Natural killer cell (primary cell): ENCODE measurements around the gene CEP250. TPM values are rescaled to one million over a fixed set of nuclear protein-coding genes. Genes with fewer than 3 reads are reported as not detected.
"Not testable (repeated sequence)": the region's sequence is repeated elsewhere in the genome, so short reads cannot be mapped to it uniquely, and the experiment has no call there.

Experiments used
- ATAC-seq, 3 donors: fragments of 150-1000 bp in 2 of 3; fragments of 200-7000 bp in 1 of 3; cut with Tn5 transposase; 1 replicate in 1 of 3; 2 replicates in 2 of 3; pipeline ENCODE4 v1.10.0; 2021; ENCODE audit warnings: mild to moderate bottlenecking in 2 of 3, moderate library complexity in 2 of 3
- DNase-seq, 2 donors: peaks; one replicate each; pipeline versions ENCODE4 v3.0.0 to v3.0.0-alpha.2; 2013 to 2021; ENCODE audit warnings: mixed read lengths in 1 of 2
- H3K27ac ChIP-seq: one replicate; pipeline ENCODE4 v1.5.1; 2013; ENCODE audit warnings: mild to moderate bottlenecking, low read length
- H3K27me3 ChIP-seq: one replicate; pipeline ENCODE4 v1.6.1; 2013; ENCODE audit warnings: low read length; ENCODE audit not compliant: control insufficient read depth, insufficient read depth
- H3K36me3 ChIP-seq: one replicate; pipeline ENCODE4 v1.6.1; 2013; ENCODE audit warnings: low read length; ENCODE audit not compliant: control insufficient read depth, insufficient read depth
- H3K4me1 ChIP-seq: one replicate; pipeline ENCODE4 v1.6.1; 2013; ENCODE audit warnings: low read length; ENCODE audit not compliant: control insufficient read depth, insufficient read depth
- H3K4me3 ChIP-seq: one replicate; pipeline ENCODE4 v1.5.1; 2013; ENCODE audit warnings: low read length
- H3K9me3 ChIP-seq: one replicate; pipeline ENCODE4 v1.6.1; 2013; ENCODE audit warnings: low read length; ENCODE audit not compliant: control insufficient read depth, insufficient read depth
- H3K27ac Mint-ChIP-seq, 2 donors: one replicate each; pipeline ENCODE4 v1.8.0; 2022; ENCODE audit warnings: mild to moderate bottlenecking in 2 of 2, mixed read lengths in 2 of 2, moderate library complexity in 1 of 2
- H3K27me3 Mint-ChIP-seq, 2 donors: one replicate each; pipeline ENCODE4 v1.8.0; 2022; ENCODE audit warnings: low read depth in 2 of 2, mixed read lengths in 2 of 2
- H3K36me3 Mint-ChIP-seq: one replicate; pipeline ENCODE4 v1.8.0; 2022; ENCODE audit warnings: mixed read lengths
- H3K4me1 Mint-ChIP-seq, 2 donors: one replicate each; pipeline ENCODE4 v1.8.0; 2022; ENCODE audit warnings: mixed read lengths in 2 of 2
- H3K4me3 Mint-ChIP-seq: one replicate; pipeline ENCODE4 v1.8.0; 2022; ENCODE audit warnings: mild to moderate bottlenecking, moderate library complexity, mixed read lengths
- H3K9me3 Mint-ChIP-seq, 2 donors: one replicate each; pipeline ENCODE4 v1.8.0; 2022; ENCODE audit warnings: mixed read lengths in 2 of 2
- WGBS: methylation state at CpG from one replicate; pipeline ENCODE4 v1.1.7; 2013; ENCODE audit warnings: missing lambda C conversion rate; ENCODE audit not compliant: insufficient coverage; 5-methylcytosine and 5-hydroxymethylcytosine counted together
- intact Hi-C: fragments of 100-400 bp; cut with micrococcal nuclease; formaldehyde crosslinking; loops from one replicate; pipeline ENCODE4 v1.14.2; 2022
- total RNA-seq, 4 donors: library from RNA; stranded (reverse); fragments of 120-200 nt in 1 of 4; gene quantifications; one replicate each; pipeline versions ENCODE4 v1.2.3 to v1.2.4, GENCODE V29; 2013 to 2022
- TF ChIP-seq, protein P1 (sequence below): fragments of 200-600 bp; IDR thresholded peaks from one replicate; pipeline ENCODE4 v1.8.0; 2022; ENCODE audit warnings: antibody characterized with exemption

CEP250 gene
- total RNA-seq, 3 donors from 2014 or later (not counting 1 experiment from before 2014, with no cell fraction given) = 61.5 to 91.8 (median 80.8) TPM

DNA sequence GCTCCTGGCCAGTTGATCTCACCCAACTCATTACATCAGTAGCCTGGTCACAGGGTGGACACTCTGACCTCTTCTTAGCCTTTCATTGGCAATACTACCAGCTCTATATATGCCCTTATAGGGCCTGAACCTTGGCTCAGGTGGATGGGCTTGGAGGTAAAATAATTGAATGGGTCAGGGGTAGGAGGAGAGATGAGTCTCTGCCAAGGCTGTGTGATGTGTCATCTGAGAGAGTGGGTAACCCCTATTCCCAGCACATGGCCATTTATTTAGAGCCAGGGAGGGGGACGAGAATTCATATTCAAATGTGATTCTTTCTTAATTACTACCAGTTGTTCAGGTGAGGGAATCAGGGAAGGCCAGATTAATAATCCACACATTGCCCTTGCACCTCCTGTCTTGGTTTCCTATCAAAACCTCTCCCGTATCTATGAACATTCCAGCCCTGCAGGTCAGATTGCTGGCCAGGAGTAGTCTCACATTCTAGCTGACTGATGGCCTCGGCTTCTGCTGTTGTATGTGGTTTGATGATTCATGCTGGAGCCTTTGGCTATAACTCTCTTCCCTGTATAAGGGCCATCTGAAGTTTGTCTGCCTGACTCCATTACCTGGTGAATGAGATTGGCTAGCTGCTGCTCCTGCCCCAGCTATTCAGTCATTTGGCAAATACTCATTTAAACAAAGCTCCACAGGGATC lies 60.7 kb downstream of the CEP250 start:
- H3K4me3 ChIP-seq = no peak overlapping the region
- no peaks in the 10 kb centered on the region for H3K27me3 ChIP-seq
- H3K4me1 Mint-ChIP-seq = peaks cover 0 to 10% of the 10 kb centered on the region in 2 donors
- 80% methylated on average over 2 of the region's 3 CpGs for WGBS
- H3K36me3 Mint-ChIP-seq = no peaks in the 10 kb centered on the region
- H3K27ac Mint-ChIP-seq = peak overlapping the region in 1 of 2 donors; percentile 42
- ATAC-seq (no peak), DNase-seq (no peak)
- no peak overlapping the region for H3K27ac ChIP-seq
- H3K4me1 ChIP-seq = no peaks in the 10 kb centered on the region
- no peaks in the 10 kb centered on the region for H3K9me3 ChIP-seq
- no peak overlapping the region for H3K4me3 Mint-ChIP-seq
- intact Hi-C loops = no loop called here
- H3K9me3 Mint-ChIP-seq = no peaks in the 10 kb centered on the region
- TF ChIP-seq, protein P1, sequence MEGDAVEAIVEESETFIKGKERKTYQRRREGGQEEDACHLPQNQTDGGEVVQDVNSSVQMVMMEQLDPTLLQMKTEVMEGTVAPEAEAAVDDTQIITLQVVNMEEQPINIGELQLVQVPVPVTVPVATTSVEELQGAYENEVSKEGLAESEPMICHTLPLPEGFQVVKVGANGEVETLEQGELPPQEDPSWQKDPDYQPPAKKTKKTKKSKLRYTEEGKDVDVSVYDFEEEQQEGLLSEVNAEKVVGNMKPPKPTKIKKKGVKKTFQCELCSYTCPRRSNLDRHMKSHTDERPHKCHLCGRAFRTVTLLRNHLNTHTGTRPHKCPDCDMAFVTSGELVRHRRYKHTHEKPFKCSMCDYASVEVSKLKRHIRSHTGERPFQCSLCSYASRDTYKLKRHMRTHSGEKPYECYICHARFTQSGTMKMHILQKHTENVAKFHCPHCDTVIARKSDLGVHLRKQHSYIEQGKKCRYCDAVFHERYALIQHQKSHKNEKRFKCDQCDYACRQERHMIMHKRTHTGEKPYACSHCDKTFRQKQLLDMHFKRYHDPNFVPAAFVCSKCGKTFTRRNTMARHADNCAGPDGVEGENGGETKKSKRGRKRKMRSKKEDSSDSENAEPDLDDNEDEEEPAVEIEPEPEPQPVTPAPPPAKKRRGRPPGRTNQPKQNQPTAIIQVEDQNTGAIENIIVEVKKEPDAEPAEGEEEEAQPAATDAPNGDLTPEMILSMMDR = no peak
- peaks cover 41% of the 10 kb centered on the region for H3K36me3 ChIP-seq
- H3K27me3 Mint-ChIP-seq = no peaks in the 10 kb centered on the region

DNA sequence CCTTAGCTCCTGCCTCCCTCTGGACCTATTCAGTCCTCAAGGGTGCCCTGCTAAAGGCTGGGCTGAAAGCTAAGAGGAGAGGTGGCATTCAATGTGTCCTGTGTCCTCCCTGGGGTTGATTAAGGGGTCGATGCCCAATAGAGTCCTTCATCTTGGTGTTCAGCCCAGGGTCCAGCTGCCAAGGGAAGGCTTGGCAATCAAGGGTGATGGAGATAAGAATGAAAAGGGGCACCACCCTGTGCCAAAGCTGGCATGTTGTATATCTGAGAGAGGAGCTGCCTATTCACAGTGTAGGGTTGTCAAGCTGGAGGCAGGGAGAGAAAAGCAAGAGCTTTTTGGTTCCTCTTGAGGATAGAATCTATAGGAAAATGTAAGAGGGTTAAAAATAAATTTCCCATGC lies 61.7 kb downstream of the CEP250 start:
- no peak overlapping the region for H3K27ac ChIP-seq
- intact Hi-C loops = no loop called here
- no peaks in the 10 kb centered on the region for H3K4me1 ChIP-seq
- Mint-ChIP-seq H3K27ac (peak overlapping the region; percentile 42 to 43), H3K4me3 (no peak overlapping the region), H3K36me3 (no peaks in the 10 kb centered on the region), H3K9me3 (no peaks in the 10 kb centered on the region), H3K27me3 (no peaks in the 10 kb centered on the region), H3K4me1 (peaks cover 0 to 6% of the 10 kb centered on the region in 2 donors)
- no peak overlapping the region for H3K4me3 ChIP-seq
- H3K36me3 ChIP-seq = peaks cover 31% of the 10 kb centered on the region
- WGBS = 96% methylated on average over 1 of the region's 1 CpG
- no peaks in the 10 kb centered on the region for H3K27me3 ChIP-seq
- ATAC-seq = no peak
- TF ChIP-seq, protein P1 = no peak
- DNase-seq = no peak
- no peaks in the 10 kb centered on the region for H3K9me3 ChIP-seq

DNA sequence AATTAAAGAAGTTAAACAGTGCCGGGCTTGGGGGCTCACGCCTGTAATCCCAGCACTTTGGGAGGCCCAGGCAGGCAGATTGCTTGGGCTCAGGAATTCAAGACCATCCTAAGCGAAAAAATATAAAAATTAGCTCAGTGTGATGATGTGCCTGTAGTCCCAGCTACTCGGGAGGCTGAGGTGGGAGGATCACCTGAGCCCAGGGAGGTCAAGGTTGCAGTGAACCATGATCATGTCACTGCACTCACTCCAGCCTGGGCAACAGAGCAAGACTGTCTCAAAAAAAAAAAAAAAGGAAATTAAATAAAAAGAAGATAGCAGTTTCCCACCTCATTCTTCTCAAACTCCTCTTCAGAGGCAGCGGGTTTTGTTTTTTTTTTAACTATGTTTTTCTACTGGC lies 62.4 kb downstream of the CEP250 start:
- ATAC-seq, H3K36me3 Mint-ChIP-seq, intact Hi-C loops, H3K4me3 ChIP-seq, H3K4me3 Mint-ChIP-seq, DNase-seq, H3K27me3 Mint-ChIP-seq, H3K27me3 ChIP-seq, H3K4me1 ChIP-seq, H3K27ac Mint-ChIP-seq, H3K27ac ChIP-seq, H3K9me3 ChIP-seq, H3K9me3 Mint-ChIP-seq, H3K4me1 Mint-ChIP-seq: not testable (repeated sequence)
- H3K36me3 ChIP-seq = peaks cover 25% of the 10 kb centered on the region
- WGBS = 95% methylated on average over 5 of the region's 5 CpGs

DNA sequence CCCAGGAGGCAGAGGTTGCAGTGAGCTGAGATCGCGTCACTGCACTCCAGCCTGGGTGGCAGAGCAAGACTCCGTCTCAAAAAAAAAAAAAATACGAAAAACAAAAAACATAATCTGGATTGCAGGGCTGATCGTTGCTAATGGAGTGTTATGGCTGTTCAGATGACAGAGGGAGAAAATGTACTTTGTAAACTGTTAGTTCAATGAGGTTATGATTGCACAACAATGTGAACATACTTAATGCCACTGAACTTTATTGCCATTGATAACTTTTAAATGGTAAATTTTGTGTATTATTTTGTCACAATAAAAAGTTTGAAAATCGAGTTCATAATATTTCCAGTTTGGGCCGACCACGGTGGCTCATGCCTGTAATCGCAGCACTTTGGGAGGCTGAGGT lies 63.6 kb downstream of the CEP250 start:
- H3K9me3 ChIP-seq = no peaks in the 10 kb centered on the region
- no peaks in the 10 kb centered on the region for H3K4me1 ChIP-seq
- TF ChIP-seq, protein P1 = no peak
- H3K27ac ChIP-seq = no peak overlapping the region
- no peak overlapping the region for H3K4me3 Mint-ChIP-seq
- WGBS = 96% methylated on average over 9 of the region's 9 CpGs
- peaks cover 0 to 6% of the 10 kb centered on the region in 2 donors for H3K4me1 Mint-ChIP-seq
- ATAC-seq (no peak), DNase-seq (no peak)
- H3K27ac Mint-ChIP-seq = no peak overlapping the region
- no peaks in the 10 kb centered on the region for H3K36me3 Mint-ChIP-seq
- H3K27me3 Mint-ChIP-seq = no peaks in the 10 kb centered on the region
- H3K27me3 ChIP-seq = no peaks in the 10 kb centered on the region
- H3K9me3 Mint-ChIP-seq = no peaks in the 10 kb centered on the region
- H3K36me3 ChIP-seq = peaks cover 17% of the 10 kb centered on the region
- H3K4me3 ChIP-seq = no peak overlapping the region
- intact Hi-C loops = no loop called here
